GM21367 (cell line): ENCODE data around the gene FANCI.

Experiments
- ATAC-seq: cut with Tn5 transposase; IDR thresholded peaks from one replicate; pipeline ENCODE4 v1.9.1; 2021; ENCODE audit not compliant: unreplicated experiment

Gene FANCI

DNA sequence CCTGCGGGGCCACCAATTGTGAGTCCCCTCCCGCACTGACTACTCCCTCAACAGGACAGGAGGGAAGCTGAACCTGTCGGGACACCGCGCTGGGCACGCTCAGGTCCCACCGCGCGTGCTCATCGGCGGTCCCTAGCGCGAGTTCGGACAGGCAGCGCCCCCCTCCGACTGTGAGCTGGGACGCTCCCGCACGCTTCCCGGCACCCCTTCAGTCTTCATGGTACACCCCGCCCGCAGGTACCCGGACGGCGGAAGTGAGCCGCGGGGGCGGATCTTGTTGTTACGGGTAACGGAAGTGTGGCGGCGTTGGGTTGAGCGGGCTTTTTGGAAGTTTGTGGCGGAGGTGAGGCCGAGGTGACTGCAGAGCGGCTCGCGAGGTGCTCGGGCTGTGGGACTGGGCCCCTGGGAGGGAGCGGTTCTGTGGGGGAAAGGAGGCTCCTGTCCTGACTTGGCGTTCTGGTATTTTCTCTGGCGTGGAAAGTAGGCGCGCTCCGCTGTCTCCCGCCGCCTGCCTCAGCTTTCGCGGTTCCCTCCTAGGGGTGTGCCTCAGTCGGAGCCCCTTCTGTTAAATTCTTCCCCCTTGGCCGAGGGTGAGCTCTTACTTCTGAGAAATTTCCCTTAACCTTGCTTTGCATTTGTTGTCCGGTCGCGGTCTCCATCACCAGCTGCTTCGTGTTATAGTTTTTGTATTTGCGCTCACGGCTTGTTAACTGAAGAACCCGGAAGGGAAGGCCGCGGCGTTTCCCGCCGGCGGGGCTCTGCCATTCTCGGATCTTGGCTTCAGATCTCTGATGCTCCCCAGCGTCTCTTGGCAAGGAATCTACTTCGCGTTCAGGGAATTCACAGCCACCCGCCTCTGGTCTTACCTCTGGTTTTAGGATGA is at the start of gene FANCI:
FANCI (plus strand) TSS at position 289 of the 883 bp plus-strand sequence. CDS start 3,669 bp downstream, outside the sequence.
- ATAC-seq: peak; percentile 92

DNA sequence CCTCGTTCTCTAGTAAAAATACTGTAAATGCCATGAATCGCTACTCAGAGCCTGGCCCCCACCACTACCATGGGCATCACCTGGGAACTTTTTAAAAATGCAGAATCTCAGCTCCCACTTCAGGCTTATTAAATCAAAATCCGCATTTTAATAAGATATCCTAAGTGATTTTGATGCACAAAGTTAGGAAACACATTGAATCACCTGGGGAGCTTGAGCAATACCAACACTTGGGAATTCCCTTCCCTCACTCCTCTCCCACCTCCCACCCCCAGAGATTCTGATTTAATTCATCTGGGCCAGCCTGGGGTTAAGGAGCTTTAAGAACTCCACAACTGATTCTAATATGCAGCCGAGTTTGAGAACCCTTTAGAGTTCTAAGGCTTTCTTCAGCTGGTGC is 49.2 kb upstream of the FANCI start:
- ATAC-seq: no peak

DNA sequence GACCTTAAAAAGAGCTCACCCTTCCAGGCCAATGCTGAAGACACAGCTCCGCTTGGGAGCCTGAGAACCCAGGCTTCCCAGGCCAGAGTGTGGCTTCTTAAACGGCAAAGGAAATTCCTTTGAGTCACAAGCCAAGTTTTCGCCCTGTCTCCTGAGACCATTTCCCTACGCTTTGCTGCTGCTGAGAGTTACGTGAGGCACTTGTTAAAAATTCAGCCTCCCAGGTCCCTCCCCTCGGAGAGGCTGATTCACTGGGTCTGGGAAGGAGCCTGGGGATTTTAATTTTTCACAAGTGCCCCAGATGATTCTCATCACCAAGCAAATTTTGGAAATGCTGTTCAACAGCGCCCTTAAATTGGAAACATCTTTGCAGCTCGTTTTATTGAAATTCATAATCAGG is 47.9 kb upstream of the FANCI start:
- no peak for ATAC-seq

DNA sequence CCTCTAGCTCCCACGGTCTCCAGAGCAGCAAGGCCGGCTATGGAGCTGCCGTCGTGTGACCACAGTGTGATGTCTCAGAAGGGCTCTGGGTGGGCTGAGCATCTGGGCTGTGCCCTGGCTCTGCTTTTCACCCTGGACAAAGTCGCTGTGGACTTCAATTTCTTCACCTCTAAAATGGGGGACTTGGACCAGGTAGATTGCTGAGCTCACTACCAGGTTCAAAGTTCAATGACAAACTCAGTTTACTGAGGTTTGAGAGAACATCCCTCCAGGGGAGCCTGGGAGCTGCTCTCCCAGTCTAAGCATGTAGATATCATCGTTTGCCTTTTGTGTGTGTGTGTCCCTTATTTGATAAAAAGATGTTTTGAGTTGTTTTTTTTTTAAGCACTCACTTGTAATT is 47.5 kb upstream of the FANCI start:
- ATAC-seq: no peak

DNA sequence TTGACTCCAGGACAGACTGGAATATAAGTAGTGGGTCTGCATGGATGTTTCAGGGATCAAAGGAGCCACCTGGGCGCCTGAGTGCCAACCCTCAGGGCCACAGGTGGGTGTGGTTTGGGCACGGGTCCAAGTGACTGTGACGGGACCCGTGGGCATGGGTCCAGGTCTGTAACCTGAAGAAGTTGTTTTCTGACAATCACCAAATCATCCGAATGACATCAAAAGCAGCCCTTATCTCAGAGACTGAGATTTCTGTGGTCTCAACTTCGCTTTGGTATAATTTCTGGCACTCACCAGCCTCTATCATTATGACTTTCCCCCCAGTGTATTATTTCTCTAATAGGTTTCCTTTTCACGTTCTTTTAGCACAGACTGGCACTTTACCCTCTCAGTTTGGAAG is 46.8 kb upstream of the FANCI start:
- no peak for ATAC-seq

DNA sequence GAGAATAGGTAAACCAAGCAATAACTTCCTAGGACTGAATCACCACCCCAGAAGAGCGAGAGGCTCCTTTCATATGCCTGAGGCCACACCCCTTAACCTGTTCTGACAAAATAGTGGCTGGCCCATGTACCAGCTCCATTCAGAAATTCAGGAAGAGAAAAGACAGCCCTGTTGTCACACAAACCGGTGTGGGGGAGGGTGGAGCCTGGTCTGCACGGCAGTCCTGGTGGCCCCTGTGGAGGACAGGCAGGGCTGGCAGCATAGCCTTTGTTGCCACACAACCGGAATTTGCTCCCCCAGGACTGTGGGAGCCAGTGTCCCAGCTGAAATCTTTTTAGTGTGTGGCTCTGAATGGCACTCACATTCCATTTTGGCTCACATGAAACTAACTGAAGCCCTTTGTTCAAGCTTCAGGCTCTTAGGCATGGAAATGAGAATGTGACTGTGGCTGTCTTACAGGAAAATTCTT is 46.2 kb upstream of the FANCI start:
- ATAC-seq: no peak

DNA sequence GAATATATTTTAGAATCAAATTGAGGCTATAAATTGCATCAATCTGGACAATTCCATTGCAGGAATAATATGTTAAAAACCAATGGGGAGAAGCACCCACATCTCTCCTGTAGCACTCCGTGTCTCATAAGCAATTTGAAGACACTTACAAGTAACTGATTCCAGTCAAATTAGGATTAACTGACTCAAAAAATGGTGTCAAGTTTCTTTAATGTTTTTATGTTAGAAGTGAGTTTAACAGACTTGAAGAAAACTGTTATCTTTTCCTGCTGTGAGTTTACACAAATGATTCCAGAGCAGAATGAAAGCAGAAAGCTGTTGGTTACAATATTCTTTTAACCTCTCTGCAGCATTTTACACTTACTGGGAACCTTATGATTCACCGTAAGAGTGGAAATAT is 45.6 kb upstream of the FANCI start:
- ATAC-seq: no peak

DNA sequence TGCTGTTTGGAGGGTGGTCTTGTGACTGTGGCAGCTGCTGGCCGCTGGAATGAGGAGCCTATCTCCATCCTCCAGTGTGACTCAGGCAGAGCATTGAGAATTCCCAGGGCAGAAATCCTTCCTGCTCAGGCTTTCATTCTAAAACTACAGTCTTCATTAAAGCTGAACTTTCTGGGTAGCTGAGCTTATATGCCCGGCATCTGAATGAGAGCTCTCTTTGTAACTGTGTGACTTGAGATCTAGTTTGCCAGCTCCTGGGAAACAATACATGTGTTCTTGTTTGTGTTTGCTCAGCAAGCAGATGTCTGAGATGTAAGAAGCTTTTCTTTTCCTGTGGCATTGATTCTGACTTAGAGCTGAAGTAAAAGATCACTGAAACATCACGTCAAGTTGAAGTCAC is 44.8 kb upstream of the FANCI start:
- no peak for ATAC-seq

DNA sequence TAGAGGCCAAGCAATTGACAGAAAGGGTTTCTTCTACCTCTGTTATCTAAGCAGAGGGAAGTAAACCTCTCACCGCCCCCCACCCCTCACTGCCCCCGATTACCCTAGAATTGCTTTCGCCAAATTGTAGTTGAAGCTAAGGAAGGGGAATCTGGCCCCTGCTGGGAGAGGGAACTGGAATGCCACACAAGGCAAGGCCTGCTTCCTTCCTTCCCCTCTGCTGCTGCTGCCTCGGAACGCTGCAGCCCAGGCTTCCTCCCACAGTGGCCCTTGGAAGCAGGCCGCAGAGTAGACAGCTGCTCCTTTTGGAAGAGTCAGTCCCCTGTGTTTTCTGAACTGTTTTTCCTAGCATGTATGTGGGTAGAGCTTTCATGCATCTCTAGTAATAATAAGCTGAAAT is 44.0 kb upstream of the FANCI start:
- no peak for ATAC-seq

DNA sequence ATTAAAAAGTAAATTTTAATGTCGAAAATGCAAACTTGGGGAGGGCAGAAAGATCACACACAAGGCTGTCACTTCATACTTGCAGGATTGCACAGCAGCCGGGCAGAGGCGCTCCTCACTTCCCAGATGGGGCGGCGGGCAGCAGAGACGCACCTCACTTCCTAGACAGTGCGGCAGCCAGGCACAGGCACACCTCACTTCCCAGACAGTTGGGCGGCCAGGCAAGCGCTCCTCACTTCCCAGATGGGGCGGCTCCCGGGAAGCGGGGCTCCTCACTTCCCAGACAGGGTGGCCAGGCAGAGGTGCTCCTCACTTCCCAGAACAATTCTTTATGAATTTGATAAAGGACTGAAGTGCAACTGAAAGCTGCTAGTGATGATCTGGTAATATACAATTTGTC is 43.6 kb upstream of the FANCI start:
- ATAC-seq: no peak

DNA sequence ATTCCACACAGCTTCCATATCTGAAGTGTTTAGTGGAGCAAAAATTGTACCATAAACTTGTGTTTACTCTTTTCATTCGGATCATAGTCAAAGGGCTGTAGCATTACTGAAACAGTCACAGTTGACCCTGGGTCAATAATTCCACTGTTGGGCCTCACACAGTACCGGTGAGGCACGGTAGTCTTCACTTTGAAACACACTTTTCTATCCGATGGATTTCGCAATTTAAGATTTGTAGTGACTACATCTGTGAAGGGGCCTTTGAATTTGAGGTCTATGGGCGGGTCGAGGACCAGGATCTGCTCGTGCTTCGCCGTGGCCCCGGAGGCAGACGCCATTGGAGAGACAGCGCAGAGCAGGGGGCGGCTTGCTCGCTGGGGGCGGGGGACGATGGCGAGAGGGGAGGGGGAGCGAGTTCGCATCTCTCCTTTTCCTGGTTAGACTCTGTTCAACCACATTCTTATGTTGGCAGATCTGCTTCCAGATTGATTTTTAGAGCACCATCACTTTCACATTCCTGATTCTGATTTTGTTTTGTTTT is 42.2 kb upstream of the FANCI start:
- no peak for ATAC-seq

DNA sequence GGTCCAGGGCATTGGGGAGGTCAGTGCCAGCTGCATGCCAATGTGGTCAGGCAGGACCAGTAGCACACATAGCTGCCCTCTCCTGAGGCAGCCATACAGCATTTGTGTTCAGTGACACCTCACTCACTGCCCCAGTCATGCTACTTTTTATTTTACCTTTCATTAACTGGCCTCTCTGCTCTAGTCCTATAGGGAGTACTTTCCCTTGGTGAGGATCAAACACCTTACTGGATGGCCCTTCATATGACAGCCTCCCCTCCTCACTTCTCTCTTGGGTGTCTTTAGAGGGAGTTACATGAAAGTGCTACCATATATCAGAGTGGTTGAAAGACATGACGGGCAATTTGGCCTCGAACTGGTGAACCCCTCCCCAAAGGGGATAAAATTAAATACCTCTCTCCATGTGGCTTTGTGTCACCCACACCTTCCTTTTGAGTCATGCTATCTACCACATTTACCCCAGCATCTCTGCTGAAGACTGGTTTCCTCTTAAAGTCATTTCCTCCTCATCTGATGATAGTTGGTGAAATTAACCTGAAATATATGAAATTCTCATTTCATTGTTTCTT is 40.0 kb upstream of the FANCI start:
- no peak for ATAC-seq

DNA sequence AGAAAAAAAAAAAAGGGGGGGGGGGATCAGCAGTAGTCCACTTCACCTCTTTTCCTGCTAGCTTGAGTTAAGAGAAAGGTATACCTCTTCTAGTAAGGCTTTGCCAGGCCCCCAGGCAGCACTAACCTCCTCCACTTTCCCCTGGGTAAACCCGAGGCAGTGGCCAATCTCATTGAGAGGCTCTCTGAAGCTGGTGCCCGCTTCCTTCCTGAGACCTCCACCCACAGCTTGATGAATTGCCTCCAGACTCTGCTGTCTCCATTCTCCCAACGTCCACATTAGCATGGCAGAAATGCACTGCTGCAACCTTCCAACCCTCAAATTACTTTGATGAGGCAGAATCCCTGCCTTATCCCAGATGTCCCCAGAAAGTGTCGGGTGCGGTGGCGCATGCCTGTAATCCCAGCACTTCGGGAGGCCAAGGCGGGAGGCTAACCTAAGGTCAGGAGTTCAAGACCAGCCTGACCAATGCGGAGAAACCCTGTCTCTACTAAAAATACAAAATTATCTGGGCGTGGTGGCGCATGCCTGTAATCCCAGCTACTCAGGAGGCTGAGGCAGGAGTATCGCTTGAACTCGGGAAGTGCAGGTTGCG is 37.7 kb upstream of the FANCI start:
- no peak for ATAC-seq

DNA sequence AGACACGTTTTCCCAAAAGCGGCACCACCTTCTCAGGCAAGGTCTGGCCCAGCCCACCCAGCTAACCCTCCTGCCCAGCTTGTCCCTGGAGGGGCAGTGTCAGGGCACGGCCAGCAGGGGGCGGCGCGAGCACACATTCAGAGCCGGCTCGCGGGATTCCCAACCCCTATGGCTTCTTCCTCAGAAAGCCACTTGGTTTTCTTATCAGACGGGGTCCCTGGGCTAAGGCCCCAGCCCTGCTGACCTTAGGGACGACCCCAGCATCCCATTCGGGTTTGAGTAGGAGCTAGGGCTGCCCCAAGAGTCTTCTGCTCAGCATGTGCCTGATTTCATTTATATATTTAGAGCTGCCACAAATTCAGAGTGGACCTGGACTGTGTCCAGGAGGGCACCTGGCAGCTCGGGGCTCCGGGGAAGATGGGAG is 36.9 kb upstream of the FANCI start:
- ATAC-seq: peak; percentile 77

DNA sequence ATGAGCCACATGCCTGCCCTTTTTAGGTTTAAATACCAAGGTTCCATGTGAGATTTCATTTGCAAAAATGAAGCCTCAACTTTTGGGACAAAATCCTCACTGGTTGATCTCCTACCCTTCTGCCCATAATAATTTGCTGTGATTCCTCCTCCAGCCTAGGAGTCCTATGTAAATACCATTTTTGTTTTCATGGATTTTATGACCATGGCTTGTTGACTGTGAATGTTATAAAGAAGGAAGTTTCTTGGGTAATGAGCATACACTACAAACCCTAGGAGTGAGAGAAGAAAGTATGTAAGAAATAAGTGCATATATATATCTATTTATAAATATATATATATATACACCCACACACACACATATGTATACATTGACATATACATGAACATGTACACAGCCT is 35.5 kb upstream of the FANCI start:
- ATAC-seq: no peak

DNA sequence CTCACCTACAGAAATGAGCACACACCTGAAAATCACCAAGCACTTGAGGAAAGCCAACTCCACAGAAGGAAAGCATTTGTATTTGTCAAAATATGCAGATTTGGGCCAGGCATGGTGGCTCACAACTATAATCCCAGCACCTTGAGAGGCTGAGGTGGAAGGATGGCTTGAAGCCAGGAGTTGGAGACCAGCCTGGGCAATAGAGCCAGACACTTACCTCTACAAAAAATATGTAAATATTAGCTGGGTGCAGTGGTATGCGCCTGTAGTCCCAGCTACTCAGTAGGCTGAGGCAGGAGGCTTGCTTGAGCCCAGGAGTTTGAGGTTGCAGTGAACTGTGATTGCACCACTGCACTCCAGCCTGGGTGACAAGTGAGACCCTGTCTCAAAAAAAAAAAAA is 34.7 kb upstream of the FANCI start:
- ATAC-seq: no peak

DNA sequence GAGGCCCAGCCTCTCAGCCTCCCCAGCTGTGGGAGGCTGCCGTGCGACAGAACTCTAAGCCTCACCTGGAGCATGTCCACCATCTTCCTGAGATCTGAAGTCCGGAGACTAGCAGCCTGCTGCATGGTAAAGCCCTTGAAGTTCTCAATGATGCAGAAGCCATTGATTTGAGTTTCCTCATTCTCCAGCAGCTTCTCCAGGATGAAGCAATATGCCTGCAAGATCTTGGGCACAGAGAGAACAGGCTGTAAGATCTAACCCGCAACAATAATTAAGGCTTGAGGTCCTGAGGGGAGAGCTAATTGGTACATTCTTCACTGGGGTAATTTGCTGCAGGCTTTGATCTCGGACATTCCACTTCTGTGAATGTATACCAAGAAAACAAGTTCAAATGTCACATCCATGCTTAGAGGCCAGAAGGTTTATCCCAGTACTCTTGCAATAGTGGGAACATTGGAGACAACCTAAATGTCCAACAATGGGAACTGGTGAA is 32.1 kb upstream of the FANCI start:
- no peak for ATAC-seq

DNA sequence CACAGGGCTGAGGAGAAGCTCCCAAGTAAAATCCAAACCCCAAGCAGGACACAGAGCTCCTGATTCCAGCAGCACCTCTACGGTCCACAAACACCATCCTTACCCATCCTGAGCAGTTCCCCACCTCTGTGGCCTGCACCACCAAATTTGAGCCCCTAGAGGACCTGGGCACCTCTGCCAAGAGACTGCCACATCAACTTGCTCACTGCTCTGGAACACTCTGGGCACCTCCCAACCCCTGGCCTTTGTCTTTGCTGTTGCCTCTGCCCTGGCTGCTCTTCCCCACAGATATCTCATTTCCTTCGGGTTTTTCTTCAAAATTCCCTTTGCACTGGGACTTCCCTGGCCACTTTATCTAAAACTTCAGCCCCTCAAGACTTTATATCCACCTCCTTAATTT is 28.2 kb upstream of the FANCI start:
- ATAC-seq: no peak

DNA sequence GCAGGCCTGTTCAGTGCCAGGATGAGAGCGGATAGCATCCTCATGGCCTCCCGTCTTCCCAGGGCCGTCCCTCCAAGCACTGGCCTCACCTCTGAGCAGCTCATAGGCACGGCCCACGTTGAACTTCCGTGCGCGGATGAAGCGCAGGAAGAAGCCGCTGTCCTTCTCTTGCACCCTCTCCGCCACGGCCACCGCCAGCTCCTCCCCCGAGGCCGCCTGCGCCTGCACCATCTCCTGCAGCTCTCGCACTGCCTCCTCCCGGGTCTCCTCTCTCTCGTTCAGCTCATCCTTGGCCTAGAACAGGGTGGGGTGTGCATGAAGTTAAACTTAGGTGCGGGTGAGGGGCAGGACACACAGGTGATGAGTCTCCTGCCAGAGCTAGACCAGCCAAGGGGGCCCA is 26.7 kb upstream of the FANCI start:
- ATAC-seq: no peak

DNA sequence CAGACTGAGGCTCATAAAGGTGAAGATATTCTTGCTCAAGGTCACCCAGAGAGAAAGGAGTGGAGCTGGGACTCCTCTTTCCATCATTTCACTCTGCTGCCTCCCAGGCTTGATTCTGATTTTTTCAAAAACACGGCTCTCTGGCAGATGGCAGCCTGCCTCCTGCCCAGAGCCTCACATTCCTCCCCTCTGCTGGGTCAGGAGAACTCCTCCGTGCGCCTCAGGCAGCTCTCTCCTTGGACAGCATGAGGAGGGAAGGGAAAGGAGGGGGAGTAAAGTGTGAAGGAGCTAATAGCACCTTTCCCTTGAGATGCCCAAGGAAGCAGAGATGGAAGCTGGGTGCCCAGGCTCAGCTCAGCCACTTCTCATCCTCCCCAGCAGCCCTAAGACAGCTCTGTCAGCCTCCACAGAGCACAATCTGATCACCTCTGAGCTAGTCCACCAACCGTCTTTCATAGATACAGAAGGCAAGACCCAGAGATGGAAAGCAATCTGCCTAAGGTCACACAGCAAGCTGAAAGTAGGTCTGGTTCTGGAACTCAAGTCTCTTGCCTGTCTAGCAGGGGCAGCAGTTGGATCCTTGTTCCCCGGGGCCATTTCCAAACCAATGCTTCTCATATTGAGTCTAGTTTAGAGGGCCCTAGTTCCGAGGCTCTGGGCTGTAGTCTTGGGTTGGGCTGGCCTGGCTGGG is 25.9 kb upstream of the FANCI start:
- no peak for ATAC-seq

DNA sequence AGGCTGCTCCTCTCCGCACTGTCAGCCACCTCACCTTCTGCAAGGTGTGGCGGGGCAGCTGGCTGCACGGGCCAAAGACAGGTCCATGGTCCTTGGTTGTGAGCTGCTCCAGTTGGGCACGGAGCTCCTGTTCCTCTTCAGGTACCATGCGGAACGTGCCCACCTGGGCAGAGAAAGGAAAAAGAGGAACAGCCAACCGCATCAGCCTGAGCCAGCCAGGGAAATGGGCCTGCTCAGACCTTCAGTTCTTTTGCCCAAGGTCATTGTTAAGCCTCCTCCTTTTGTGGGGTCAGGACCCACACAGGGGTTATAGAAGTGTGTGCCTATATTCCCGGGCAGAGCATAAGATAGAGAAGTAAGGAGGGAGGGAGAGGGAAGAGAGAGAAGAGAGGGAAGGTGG is 25.2 kb upstream of the FANCI start:
- ATAC-seq: no peak
